HG03558 (cell line): Measurements from ENCODE around the gene VNN1.
"Not testable (repeated sequence)": the region's sequence is repeated elsewhere in the genome, so short reads cannot be mapped to it uniquely, and the experiment has no call there.

ENCODE experiments used
- ATAC-seq: cut with Tn5 transposase; IDR thresholded peaks from one replicate; pipeline ENCODE4 v1.9.1; 2021; ENCODE audit warnings: moderate number of reproducible peaks; ENCODE audit not compliant: unreplicated experiment; ENCODE audit errors: extremely low read depth

VNN1 gene

GRCh38 chr6:132726608-132726975 lies 12.7 kb upstream of the VNN1 start:
- no peak for ATAC-seq

- ATAC-seq, result peak; percentile 57
Measured at GRCh38 chr6:132725947-132726607, 12.2 kb upstream of the VNN1 start.

- ATAC-seq, result no peak
Measured at GRCh38 chr6:132725471-132725870, 11.6 kb upstream of the VNN1 start.

- no peak for ATAC-seq
Measured at GRCh38 chr6:132719736-132720448, 6.0 kb upstream of the VNN1 start.

- no peak for ATAC-seq
Measured at GRCh38 chr6:132715881-132716637, 2.2 kb upstream of the VNN1 start.

GRCh38 chr6:132715204-132715603 lies 1.3 kb upstream of the VNN1 start:
- no peak for ATAC-seq

GRCh38 chr6:132714160-132714559 lies 305 bp upstream of the VNN1 start:
- no peak for ATAC-seq

GRCh38 chr6:132712366-132712765 lies 1.5 kb downstream of the VNN1 start:
- ATAC-seq, result no peak

GRCh38 chr6:132708771-132709170 lies 5.1 kb downstream of the VNN1 start:
- no peak for ATAC-seq

- no peak for ATAC-seq
Measured at GRCh38 chr6:132708002-132708401, 5.9 kb downstream of the VNN1 start.

- not testable (repeated sequence) for ATAC-seq
Measured at GRCh38 chr6:132706756-132707155, 7.1 kb downstream of the VNN1 start.

- no peak for ATAC-seq
Measured at GRCh38 chr6:132703936-132704335, 9.9 kb downstream of the VNN1 start.

- no peak for ATAC-seq
Measured at GRCh38 chr6:132698608-132699007, 15.2 kb downstream of the VNN1 start.

- ATAC-seq, result no peak
Measured at GRCh38 chr6:132695773-132696172, 18.1 kb downstream of the VNN1 start.

GRCh38 chr6:132693478-132693877 lies 20.4 kb downstream of the VNN1 start:
- ATAC-seq, result no peak

- ATAC-seq, result no peak
Measured at GRCh38 chr6:132690678-132691077, 23.2 kb downstream of the VNN1 start.

- no peak for ATAC-seq
Measured at GRCh38 chr6:132687306-132687705, 26.5 kb downstream of the VNN1 start.

GRCh38 chr6:132686531-132686930 lies 27.3 kb downstream of the VNN1 start:
- ATAC-seq, result no peak

GRCh38 chr6:132685009-132685408 lies 28.8 kb downstream of the VNN1 start:
- ATAC-seq, result no peak

- ATAC-seq, result no peak
Measured at GRCh38 chr6:132684272-132684671, 29.6 kb downstream of the VNN1 start.

- no peak for ATAC-seq
Measured at GRCh38 chr6:132683543-132683942, 30.3 kb downstream of the VNN1 start.
